ENCODE data around the gene TTC22. TPM values are rescaled to one million over a fixed set of nuclear protein-coding genes. Genes with fewer than 3 reads are reported as not detected.
A peak's percentile ranks its signal among the peaks of the same experiment; 100 is the strongest.

The TTC22 gene
- total RNA-seq, 1 donor from 2014 or later, result not detected

DNA sequence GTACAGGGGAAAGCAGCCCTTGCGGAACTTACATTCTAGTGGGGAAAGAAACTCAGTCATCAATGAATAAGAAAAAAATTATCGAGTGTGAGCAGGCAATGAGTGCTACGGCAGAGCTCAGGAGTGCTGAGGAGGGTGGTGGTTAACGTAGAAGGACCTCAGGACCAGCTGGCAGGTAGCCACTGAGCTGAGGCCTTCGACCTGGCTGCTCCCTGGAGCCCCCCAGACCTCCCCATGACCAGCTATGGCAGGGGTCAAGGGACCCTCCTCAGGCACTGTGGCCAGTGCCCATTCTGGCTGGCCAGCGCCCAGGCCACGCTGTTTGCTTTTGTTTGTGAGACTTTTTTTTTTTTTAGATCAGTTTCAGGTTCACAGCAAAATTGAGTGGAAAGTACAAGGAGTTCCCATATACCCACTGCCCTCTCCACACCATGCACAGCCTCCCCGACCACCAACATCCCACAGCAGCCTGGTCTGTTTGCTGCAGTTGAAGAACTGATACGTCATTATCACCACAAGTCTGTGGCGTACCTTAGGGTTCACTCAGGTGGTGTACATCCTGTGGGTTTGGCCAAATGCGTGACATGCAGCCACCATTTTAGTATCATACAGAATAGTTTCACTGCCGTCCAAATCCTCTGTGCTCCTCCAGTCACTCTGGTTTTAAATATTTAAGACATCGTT, 11.8 kb upstream of the TTC22 start:
- Mint-ChIP-seq H3K27ac (ENCODE audit: unreplicated experiment) (no peak overlapping the region), H3K27me3 (ENCODE audit: unreplicated experiment) (peaks cover 2% of the 10 kb centered on the region), H3K36me3 (ENCODE audit: unreplicated experiment) (no peaks in the 10 kb centered on the region), H3K9me3 (ENCODE audit: unreplicated experiment) (no peaks in the 10 kb centered on the region), H3K4me3 (ENCODE audit: unreplicated experiment) (no peak overlapping the region), H3K4me1 (ENCODE audit: low read depth, unreplicated experiment) (peaks cover 4% of the 10 kb centered on the region)
- TF ChIP-seq, protein P1, sequence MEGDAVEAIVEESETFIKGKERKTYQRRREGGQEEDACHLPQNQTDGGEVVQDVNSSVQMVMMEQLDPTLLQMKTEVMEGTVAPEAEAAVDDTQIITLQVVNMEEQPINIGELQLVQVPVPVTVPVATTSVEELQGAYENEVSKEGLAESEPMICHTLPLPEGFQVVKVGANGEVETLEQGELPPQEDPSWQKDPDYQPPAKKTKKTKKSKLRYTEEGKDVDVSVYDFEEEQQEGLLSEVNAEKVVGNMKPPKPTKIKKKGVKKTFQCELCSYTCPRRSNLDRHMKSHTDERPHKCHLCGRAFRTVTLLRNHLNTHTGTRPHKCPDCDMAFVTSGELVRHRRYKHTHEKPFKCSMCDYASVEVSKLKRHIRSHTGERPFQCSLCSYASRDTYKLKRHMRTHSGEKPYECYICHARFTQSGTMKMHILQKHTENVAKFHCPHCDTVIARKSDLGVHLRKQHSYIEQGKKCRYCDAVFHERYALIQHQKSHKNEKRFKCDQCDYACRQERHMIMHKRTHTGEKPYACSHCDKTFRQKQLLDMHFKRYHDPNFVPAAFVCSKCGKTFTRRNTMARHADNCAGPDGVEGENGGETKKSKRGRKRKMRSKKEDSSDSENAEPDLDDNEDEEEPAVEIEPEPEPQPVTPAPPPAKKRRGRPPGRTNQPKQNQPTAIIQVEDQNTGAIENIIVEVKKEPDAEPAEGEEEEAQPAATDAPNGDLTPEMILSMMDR (IDR thresholded peaks at IDR 0.05; ENCODE audit: partially characterized antibody, unreplicated experiment), result no peak
- no peak for DNase-seq

DNA sequence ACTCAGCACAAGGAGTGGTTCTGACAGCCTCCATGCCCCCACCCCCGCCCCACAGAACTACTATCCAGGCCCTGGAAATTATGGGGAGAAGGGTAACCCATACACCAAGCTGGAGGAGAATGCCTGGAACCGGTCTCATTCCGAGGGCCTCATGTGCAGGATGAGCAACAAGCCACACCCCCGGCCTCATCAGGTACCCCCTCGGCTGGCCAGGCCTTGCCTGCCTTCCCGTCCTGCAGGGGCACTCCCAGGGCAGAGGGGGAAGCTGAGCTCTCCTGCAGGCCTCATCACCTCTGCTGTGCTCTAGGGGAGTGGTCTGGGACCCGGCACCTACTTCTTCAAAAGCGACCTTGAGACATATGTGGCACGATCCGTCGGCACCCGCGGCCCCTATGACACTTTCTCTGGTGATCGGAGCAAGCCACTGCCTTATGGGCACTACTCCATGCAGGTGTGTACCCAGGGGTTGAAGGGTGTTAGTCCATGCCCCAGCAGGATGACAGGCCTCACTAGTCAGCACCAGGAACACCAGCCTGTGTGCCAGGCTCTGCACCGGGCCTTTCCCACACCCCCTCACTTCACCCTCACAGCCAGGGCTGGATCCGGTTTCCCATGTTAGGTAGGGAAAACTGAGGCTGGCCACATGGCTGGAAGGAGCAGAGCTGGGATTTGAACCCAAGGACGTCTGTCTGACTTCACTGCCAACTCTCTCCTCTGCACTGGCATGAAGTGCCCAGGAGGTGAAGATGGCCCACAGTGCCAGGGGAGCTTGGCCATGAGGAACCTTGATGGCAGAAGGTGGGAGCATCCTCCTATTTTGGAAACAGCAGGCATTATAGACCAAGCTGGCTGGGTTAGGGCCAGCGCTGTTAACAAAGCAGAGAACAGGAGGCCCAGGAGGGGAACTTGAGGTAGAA, 10.9 kb upstream of the TTC22 start:
- H3K27me3 Mint-ChIP-seq (ENCODE audit: unreplicated experiment), result peaks cover 2% of the 10 kb centered on the region
- H3K36me3 Mint-ChIP-seq (ENCODE audit: unreplicated experiment), result no peaks in the 10 kb centered on the region
- H3K4me1 Mint-ChIP-seq (ENCODE audit: low read depth, unreplicated experiment), result peaks cover 4% of the 10 kb centered on the region
- H3K4me3 Mint-ChIP-seq (ENCODE audit: unreplicated experiment), result no peak overlapping the region
- no peak for DNase-seq
- H3K27ac Mint-ChIP-seq (ENCODE audit: unreplicated experiment), result no peak overlapping the region
- no peaks in the 10 kb centered on the region for H3K9me3 Mint-ChIP-seq (ENCODE audit: unreplicated experiment)
- TF ChIP-seq, protein P1 (IDR thresholded peaks at IDR 0.05; ENCODE audit: partially characterized antibody, unreplicated experiment), result no peak

DNA sequence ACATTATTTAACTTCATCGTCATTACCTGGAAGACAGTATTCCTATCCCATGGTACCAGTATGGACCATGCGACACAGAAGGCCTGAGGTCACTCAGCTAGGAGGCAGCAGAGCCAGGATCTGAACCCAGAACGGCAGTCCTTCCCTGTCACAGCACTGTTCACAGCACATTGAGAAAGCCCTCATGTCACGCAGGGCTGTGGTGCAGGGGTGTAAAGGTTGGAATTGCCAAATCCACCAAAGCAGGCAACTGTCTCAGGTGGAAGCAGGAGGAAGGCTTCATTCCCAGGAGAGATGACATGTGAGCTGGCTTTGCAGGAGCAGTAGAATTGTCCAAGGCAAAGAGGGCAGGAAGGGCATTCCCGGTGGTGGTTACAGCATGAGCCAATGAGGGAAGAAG, 9.9 kb upstream of the TTC22 start:
- TF ChIP-seq, protein P1 (IDR thresholded peaks at IDR 0.05; ENCODE audit: partially characterized antibody, unreplicated experiment), result no peak
- Mint-ChIP-seq H3K27me3 (ENCODE audit: unreplicated experiment) (no peaks in the 10 kb centered on the region), H3K27ac (ENCODE audit: unreplicated experiment) (no peak overlapping the region), H3K4me3 (ENCODE audit: unreplicated experiment) (peak overlapping the region; percentile 27), H3K36me3 (ENCODE audit: unreplicated experiment) (no peaks in the 10 kb centered on the region), H3K4me1 (ENCODE audit: low read depth, unreplicated experiment) (peaks cover 4% of the 10 kb centered on the region), H3K9me3 (ENCODE audit: unreplicated experiment) (no peaks in the 10 kb centered on the region)
- no peak for DNase-seq

DNA sequence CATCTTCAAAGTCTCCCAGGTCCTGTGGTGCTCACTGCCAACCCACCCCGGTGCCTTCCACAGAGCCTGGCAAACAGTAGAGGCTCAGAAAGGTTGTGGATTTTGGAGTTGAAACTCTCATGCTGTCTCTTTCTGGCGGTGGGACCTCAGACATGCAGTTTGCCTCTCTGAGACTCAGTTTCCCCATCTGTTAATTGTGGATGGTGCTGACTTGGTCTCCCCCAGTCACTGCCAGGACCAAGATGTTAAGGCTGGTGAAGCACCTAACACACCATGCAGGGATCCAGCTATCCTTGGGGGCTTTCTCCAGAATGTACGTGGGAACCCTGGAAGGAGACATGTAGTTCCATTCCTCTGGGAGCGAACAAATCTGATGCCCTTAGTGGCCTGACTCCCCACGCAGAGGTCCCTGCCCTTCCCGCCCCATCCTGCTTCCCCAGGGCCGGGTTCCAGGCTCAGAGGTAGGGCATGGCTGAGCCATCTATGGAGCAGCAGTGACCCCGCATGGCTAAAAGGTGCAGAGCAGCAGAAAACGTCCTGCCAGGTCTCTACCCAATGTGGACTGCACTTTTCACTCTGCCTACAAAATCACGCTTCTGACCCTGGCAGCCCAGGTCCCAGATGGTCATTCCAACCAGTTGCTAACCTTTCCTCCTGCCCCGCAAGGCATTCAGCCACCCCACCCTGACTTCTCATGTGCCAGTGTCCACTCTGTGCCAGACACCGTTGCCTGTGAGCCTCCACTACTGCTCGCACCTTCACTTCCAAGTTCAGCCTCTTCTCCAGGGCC, 9.2 kb upstream of the TTC22 start:
- Mint-ChIP-seq H3K27ac (ENCODE audit: unreplicated experiment) (no peak overlapping the region), H3K4me3 (ENCODE audit: unreplicated experiment) (no peak overlapping the region), H3K4me1 (ENCODE audit: low read depth, unreplicated experiment) (peaks cover under 1% of the 10 kb centered on the region), H3K36me3 (ENCODE audit: unreplicated experiment) (no peaks in the 10 kb centered on the region), H3K9me3 (ENCODE audit: unreplicated experiment) (no peaks in the 10 kb centered on the region), H3K27me3 (ENCODE audit: unreplicated experiment) (peaks cover 2% of the 10 kb centered on the region)
- TF ChIP-seq, protein P1 (IDR thresholded peaks at IDR 0.05; ENCODE audit: partially characterized antibody, unreplicated experiment), result peak; percentile 64
- DNase-seq, result peak; percentile 87
